HG03025 (cell line): ENCODE data around the gene CDKN2A.
A peak's percentile ranks its signal among the peaks of the same experiment; 100 is the strongest.

ENCODE experiments used
- ATAC-seq: cut with Tn5 transposase; IDR thresholded peaks from one replicate; pipeline ENCODE4 v1.9.1; 2021; ENCODE audit warnings: mild to moderate bottlenecking, moderate library complexity; ENCODE audit not compliant: unreplicated experiment, low FRiP score

CDKN2A gene

GRCh38 chr9:22008384-22008716 lies 14.2 kb upstream of the CDKN2A start:
- ATAC-seq = no peak

GRCh38 chr9:22005702-22006606 lies 11.8 kb upstream of the CDKN2A start:
- ATAC-seq = no peak

- no peak for ATAC-seq
These were observed 11.0 kb upstream of the CDKN2A start for GRCh38 chr9:22005021-22005701.

GRCh38 chr9:22002038-22002437 lies 7.8 kb upstream of the CDKN2A start:
- ATAC-seq = no peak

GRCh38 chr9:21998026-21998425 lies 3.8 kb upstream of the CDKN2A start:
- ATAC-seq = no peak

DNA sequence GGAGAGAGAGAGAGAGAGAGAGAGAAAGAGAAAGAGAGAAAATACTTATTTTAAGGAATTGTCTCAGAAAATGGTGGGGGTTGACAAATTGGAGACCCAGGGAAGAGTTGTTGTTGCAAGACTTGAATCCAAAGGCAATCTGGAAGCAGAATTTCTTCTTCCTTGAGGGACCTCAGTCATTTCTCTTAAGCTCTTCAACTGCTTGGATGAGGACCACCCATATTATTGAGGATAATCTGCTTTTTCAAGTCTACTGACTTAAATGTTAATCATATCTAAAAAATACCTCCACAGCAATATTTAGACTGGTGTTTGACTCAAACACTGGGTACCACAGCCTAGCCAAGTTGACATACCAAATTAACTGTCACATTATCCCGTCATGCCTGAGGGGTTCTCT lies 3.3 kb upstream of the CDKN2A start:
- ATAC-seq = no peak

GRCh38 chr9:21996858-21997257 lies 2.7 kb upstream of the CDKN2A start:
- no peak for ATAC-seq

GRCh38 chr9:21996438-21996837 lies 2.2 kb upstream of the CDKN2A start:
- no peak for ATAC-seq

DNA sequence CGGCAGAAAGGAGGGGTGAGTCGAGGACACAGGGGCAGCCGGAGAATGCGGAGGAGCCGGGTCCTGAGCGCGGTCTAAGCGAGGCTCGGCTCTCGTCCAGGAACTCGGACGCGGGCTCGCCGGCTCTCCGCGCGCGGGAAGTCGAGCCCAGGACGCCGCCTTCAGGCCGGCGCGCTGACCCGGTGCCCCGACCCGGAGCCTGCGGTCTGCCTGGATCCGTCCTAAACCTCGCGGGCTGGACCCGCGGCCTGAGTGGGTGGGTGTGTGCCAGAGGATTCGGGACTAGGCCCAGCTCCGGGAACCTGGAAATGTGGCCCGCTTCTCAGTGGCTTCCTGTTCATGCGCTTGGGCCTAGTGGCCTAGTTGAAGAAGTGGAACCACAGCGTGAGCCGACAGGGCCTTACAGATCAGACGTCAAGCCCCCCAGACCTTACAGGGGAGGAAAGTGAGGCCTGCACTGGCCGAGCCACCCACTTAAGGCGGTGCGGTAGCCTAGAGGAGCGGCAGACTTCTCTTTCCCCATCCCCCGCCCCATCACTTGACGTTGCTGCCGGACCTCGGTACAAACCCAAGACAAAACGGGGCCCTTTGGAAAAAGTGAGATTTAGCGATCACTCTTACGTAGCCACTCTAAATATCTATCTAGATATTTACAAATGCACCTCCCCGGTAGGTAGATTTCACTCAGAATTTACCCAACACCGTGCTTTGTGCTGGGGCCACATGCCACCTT lies 1.6 kb upstream of the CDKN2A start:
- ATAC-seq = peak; percentile 39

DNA sequence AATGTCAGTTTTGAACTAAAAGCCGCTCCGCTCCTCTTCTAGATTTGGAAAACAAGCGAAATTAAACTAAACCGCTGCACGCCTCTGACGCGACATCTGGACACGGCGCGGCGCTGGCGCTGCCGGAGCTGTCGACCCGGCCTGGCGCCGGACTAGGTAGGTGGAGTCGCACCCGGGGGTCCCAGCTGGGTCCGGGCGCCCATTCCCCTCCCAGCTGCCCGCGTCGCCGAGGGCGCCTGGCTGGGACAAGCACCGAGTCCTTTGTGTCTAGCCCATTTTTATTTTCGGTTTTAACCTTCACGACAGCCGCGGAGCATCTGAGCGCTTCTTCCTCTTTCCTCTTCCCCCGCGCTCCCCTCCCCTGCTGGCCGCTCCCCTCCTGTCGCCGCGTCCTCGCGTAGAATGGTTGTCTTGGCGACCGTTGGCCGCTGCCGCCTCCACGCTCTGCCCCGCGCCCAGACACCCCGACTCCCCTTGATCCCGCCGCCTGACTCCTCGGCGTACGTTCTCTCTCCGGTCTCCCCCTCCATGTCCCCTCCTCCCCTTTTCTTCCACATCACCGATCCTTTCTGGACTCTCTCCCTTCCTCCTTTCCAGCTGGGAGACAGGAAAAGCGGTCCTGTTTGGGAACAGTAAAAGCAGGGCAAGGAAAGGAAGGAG lies 944 bp upstream of the CDKN2A start:
- ATAC-seq = peak; percentile 89

DNA sequence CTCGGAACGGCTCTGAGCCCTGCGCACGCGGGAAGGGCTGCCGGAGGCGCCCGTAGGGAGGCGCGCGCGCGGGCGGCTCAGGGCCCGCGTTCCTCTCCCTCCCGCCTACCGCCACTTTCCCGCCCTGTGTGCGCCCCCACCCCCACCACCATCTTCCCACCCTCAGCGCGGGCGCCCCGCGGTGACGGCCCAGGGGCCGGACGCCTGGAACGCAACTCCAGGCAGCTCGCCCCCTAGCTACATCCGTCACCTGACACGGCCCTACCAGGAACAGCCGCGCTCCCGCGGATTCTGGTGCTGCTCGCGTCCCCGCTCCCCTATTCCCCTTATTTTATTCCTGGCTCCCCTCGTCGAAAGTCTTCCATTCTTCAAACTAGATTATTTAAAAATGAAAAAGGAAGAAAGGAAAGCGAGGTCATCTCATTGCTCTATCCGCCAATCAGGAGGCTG lies 389 bp upstream of the CDKN2A start, which contains the start of gene CDKN2B-AS1:
Gene CDKN2B-AS1, plus strand, starts transcription at position 236 of the 450 bp plus-strand sequence.
- ATAC-seq = peak; percentile 41

GRCh38 chr9:21993007-21993406 lies 1.2 kb downstream of the CDKN2A start:
- ATAC-seq = no peak

GRCh38 chr9:21991072-21991959 lies 2.9 kb downstream of the CDKN2A start:
- no peak for ATAC-seq

DNA sequence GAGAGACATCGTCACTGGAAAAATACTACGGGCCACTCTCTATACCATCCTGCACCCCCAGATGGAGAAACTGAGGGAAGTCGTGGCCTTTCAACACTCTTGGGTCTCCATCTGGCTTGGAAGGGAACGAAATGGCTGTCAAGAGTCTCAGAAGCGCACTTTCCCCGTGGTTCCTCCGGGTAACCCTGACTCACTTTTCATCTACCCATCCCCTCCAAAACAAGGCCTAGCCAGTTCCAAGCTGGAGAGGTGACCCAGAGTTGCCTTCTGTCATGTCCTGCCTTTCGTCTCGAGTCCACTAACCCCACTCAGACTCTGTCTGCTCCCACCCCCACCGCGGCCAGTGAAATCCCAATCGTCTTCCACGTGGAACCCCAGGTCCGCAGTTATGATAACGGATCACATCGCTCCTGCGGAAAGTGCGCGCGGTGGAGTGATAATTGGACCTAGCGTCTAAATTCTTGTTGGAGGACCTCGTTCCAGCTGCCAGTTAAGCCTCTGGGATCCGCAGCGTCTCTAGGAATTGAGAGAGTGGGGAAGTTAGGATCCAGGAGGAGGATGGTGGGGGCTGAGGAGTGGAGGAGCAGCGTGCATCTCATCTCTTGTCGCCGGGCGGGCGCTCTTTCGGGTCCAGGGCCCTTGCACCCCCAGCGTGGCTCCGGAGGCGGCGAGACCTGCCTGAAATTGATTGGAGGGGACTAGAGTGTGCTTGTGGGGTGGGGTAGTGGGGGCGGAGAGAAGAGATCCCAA lies 4.6 kb downstream of the CDKN2A start:
- no peak for ATAC-seq

DNA sequence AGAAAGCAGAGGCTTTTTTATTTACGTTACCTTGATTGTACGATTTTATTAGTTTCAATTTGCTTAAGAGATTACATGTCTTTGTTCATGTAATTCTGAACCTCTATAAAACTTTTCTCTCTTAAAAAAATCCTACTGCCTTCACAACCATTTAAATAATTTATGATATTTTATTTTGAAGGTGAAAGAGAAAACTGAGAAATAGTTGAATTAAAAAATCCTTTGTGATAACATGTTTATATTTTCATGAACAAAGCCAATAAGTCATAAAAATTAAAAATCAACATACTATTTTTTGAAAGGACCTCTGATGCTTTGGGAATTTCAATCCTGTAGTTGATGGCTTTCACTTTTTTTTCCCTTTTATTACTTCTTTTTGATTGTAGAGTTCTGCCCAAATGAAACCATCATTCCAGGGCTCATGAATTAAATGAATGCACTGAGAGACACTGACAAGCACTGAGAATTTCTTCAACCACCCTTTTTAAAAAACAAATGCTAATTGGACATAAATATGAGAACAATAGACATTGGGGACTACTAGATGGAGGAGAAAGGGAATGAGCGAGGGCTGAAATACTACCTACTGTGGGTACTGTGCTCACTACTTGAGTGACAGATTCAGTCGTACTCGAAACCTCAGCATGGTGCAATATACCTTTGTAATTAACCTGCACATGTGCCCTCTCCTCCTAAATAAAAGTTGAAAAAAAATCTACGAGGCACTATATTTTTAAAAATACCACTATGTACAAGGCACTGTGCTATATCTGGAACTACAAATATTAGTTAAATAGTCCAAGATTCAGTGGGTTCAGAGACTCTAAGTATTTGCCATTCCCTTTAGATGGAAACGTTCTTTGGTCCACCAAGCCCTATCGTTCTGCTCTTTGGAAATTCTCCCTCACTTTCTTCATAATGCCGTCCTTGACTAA lies 5.9 kb downstream of the CDKN2A start:
- ATAC-seq = no peak

DNA sequence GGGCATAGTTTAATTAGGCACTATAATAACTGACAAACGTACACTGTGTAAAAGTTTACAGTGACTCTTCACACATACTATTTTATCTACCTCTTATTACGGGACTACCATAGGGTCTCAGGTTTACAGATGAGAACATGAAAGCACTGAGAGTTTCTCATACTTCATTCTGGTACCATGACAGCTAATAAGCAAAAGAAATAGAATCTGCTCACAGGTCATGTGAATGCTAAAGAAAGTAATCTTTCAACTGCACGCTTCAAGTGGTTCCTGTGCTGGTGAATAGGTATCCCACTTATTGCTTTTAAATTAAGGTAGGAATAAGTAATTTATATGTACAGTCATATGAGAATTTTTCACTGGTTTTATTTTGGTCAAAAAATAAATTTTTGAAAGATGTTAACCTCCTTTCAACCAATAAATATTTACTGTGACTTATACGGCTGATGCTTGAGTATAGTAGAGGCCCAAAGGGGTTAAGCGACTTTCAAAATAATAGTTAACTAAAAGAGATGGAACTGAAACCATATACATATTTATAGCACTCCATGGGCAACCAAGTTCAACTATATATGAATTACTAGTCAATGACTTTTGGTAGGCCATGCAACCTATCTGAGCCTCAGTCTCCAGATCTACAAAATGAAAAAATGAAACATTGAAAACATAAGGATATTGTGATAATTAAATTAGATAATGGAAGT lies 8.1 kb downstream of the CDKN2A start:
- no peak for ATAC-seq

DNA sequence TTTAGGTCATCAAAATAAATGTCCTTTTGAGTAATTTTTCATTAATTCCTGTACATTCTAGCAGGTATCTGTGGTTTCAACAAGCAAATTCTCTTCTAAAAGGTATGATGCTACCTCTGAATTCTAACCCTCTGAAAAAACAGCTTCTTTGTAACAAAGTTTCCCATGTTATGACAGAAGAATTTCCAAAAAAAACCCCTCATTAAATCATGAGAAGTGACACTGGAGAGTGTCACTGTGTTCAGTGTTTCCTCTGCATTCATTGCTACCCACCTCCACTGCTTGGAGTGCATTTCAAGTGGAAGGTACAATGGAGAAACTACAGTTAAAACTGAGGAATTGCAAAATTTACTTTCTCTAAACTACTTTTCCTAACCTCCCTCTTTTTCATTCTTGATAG lies 10.1 kb downstream of the CDKN2A start:
- ATAC-seq = no peak
